ENCODE measurements around the gene KCNT2.

KCNT2 gene

DNA sequence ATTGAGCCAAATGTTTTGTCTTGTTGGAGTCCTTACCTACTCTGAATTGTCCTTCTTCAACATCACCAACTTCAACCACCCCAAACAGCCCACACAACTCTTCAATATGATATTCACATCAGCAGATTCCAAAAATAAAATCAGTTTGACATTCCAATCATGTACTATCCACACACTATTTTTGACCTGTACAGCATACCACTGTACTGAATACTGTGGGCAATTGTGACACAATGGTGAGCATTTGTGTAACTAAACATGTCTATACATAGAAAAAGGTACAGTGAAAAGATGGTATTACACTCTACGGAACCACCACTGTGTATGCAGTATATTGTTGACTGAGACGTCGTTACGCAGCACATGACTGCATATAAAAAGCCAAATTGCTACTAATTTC lies 223.1 kb downstream of the KCNT2 start:
- no peak for DNase-seq

DNA sequence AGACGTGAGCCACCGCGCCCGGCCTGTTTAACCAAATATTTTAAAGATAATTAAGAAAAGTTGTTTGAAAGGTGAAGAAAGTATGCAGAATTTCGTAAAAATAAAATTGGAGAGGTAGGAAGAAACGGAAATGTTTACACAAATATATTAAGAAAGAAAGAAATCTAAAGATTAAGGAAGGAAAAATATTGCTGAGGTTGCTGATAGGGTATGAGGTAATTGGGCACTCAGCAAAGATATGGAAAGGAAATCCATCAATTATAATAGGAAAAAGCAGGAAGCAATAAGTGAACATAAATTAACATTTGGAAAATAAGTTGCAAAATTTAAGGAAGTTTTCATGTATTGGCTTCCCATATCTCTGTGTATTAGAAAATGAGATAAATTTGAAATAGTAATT lies 225.9 kb downstream of the KCNT2 start:
- DNase-seq: no peak

DNA sequence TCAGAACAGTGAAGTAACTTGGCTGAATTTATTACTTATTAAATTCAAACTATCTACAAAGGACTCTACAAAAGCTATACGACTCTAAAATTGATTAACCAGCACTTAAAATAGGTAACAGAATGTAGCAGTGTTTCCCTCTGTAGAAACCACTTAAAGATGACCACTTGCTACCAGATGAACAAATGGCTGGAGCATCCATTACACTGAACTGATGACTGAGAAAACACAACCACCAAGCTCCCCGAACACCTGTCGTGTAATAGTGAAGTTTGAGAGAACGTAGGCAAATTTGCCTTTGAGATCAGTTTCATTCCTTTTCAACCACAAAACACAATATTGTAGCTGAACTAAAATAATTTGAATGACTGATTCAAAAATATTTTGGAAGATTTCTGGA lies 226.7 kb downstream of the KCNT2 start:
- DNase-seq: no peak

DNA sequence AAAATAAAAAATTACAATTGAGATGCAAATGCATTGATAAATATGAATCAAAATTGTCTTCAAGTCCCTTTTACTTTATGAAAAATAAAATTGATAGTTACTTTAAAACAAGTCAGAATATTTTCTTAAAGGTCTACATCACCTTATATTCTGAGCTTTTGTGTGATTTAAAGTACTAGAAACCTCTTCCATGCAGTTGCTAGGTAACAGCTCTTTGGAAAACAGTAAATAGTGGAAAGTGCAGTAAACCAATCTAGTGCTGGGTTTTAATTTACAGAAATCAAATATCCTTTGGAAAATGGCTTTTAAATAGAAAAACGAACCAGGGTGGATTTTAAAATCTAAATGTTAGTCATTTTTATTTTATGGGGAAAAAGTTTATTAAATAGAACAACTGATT lies 227.9 kb downstream of the KCNT2 start:
- DNase-seq: no peak

DNA sequence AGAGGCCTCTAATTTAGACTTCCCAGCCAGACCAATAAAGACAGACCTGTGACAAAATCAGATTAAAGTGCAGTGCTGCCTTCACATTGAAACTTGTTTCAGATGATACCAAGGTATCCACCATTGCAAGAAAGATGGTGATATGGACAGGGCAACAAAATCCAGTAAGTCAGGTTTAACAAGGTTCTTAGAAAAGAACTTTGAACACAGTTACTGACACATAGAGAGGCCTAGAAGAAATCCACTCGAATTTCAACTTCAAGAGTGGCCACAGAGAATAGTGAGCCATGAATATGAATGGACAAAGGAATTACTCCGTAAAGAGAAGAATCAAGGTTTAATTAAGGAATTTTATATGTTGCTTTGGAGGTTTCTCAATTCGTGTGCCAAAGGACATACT lies 230.4 kb downstream of the KCNT2 start:
- DNase-seq: no peak

DNA sequence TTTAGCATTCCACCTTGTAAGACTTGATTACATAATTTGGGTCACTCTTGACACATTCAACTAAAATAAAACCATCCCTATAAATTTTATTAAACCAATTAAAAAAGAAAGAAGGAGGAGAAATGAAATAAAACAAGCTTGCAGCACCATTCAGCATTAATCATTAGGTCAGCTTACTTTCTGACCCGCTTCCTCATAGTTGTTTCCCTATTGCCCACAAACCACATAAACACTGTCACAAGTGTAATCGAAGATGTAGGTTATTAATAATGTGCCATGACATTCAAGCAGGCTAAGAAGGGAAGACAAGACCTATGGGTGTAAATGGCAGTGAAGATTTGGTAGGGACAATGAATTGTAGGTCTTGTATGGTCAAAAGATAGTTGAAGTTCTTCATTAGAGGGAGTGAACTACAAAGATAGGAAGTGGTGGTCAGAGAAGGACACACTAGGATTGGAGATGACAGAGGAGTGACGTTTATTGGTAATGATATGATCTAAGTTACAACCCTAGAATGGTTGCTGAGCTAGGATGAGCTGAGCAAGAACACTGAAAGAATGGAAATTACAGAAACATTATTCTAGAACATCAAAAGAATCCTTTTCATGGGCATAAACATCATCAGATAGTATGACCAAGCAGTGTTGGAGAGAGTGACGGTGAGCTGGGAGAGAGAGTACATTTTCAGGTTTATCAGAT lies 231.5 kb downstream of the KCNT2 start:
- DNase-seq: no peak

DNA sequence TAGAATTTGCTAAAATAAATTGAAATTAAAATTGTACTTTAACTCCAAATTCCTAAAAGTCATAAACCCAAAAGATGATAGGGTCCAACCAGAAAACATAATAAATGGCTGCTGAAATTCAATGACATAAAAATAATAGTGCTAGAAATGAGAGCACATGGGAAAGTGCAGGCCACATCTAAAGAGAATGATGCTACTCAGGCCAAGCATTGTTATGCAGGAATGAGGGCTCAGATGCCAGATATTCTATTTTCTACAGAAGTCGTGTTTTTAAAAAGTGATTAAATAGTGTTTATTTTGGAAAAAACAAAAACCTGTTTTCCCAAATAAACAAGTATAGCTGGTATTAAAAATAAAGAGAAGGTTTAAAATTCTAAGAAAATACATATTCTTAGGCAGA lies 234.4 kb downstream of the KCNT2 start:
- DNase-seq: no peak

DNA sequence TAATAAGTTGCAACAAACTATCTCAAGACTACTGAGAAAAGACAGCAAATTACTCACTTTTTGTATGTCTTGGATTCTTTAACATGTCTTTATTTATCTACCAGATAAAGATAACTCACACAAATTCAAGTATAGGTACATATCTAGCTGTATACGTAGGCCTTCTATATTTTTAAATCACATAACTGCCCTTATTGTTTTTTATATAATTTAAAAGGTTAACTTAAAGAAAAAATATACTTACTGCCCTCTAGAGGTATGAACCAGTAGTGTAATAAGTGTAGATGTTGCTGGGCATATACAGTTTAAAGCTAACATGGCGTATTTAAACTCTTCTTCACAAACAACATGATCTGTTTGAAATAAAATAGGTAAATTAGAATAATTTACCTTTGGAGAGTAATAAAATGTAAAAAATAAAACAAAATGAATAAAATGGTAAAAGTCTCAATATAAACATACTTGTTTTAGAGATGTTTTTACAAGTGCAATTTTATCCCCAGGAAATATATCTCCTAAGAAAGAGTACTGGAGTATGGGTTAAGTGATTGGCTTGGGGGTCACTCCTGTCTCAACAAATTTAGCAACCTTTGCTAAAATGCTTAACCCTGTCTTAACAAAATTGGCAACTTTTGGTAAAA lies 235.2 kb downstream of the KCNT2 start:
- DNase-seq: no peak

DNA sequence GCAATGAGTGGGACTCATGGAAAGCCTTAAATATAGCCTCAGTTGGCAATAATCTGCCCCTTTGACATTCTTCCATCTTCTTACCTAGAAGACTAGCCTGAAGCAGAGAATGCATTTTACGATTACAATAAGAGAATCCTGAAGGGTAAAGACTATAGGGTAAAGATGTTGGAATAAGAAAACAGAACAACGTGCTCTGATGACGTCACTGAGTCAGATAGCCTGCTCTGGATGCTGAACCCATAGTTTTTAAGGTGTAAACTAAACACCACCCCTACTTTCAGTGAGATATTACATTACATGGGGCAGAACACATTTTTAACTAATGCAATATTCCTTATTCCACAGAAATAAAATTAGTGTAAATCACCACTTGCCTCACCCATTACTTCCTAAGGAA lies 240.4 kb downstream of the KCNT2 start:
- DNase-seq: no peak

DNA sequence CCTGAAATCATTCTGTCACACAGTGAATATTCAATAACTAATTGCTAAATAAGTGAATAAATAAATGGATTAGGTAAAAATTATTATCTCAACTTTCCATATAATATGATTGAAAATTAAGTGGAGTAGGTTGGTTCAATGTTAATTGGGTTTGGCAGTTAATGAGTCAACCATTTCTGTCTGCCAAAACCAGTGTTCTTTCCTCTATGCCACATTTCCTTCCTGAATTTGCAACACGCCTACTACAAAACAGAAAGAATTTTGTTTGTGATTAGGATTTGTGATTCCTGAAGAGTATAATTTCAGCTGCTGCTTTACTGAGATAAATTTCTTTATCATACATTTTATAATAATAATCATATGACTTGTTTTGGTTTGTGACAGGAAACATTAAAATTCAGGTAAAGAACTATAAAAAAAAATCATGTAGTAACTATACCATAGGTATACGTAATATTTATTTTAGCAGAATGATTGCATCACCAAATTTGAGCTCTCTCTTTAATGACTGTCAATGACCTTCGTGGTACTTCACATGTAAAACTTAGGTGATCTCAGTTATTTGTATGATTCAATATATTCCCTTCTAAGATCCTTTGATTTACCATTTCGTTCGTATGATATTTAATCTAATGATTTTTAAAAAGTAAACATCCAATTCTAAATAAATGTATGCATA lies 241.3 kb downstream of the KCNT2 start:
- no peak for DNase-seq

DNA sequence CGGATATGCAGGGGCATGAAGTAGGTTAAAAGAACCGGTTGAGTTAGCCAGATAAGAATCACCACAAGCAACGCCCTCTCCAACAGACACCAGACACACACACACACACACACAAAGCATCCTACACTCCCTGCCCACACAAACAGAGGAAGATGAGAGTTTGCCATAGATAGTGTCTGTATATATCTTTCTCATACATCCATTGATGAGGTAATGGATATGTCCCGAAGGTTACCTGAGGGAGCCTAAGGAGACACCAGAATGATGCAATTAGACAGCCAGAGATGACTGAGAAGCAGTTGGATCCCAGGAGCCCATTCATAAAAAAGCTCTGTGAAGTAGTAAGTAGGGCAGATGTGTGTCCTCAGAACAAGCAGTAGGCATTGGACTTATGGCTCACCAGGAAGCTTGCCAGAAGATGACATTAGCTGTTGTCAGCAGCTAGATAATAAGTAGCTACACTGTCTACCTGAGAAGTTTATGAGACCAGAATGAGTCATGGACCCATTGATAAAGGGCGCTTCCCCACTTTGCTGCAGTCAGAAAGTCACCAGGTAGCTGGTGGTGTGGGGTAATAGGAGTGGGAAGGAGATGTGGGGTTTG lies 247.0 kb downstream of the KCNT2 start:
- no peak for DNase-seq

DNA sequence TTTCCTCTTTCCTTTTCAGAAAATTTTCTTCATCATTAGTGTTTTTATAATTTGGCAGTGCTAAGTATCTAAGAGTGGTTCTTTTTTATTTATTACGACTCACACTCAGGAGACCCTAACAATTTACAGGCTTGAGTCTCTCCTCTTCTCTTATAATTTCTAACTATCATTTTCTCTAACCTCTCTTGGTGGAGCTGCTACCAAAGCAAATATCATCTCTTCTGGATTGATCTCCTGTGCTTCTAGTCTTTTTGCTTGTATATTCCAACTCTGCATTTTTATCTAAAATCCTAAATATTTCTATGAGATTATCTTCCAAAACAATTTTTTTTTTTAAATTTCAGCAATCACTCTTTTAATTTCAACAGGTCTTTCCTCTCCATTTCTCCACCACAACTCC lies 250.3 kb downstream of the KCNT2 start:
- DNase-seq: no peak

DNA sequence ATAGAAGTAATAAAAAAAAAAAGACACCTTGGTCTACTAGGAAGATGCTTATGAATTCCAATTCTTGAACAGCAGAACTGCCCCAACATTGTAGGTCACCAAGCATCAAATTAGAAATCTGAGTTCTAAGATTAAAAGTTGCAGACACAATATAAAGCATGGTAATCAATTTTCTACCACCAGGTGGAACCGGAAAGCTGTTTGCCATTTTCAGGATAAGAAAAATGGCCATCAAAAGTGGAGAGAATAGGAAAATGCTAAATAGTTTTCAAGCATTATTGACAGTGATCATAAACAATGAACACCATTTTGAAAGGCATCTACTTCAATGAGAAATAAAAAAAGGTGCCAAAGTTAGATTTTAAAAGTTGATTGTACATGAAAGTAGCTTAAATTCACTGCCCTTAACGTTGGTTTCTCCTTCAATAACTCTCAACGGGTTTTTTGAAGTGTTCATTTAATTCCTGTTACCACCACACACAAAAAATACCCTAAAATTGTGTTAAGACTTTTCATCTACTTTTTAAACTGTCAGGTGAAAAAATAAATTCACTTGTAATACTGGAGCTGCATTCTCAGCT lies 252.9 kb downstream of the KCNT2 start:
- DNase-seq: no peak

DNA sequence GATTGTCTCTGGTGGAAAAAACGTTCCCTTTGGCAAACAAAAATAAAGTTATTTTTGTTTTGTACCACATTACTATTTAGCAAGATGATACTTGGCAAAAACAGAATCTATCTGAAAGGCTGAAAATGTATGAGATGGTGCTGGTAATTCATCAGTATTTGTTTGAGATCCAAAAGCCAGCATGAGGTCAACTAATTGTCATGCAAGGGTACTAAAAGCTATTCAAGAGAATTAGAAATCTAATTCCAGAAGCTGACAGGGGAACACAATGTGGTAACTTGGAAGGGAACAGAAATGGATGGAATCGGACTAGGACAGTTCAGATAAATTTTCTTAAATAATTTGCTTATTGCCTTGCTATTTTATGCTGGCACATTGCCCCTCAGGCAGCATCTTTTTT lies 263.8 kb downstream of the KCNT2 start:
- no peak for DNase-seq

DNA sequence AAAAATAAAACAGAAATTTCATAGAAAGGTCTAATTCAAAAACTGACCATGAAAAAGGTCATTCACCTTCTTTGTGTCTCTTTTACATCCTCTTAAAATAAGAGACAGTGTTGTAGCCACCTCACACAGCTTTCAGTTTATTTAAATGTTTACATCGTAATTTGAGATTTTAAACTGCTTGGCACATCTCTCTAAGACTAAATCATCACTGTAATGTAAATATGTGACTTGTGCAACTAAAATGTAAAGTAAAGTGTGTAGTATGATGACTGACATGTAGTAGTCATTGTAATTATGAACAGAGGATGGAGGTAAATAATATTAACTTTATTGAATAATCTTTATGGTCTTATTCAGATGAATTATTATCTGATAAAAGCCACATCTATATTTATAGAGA lies 283.9 kb downstream of the KCNT2 start:
- DNase-seq: no peak

DNA sequence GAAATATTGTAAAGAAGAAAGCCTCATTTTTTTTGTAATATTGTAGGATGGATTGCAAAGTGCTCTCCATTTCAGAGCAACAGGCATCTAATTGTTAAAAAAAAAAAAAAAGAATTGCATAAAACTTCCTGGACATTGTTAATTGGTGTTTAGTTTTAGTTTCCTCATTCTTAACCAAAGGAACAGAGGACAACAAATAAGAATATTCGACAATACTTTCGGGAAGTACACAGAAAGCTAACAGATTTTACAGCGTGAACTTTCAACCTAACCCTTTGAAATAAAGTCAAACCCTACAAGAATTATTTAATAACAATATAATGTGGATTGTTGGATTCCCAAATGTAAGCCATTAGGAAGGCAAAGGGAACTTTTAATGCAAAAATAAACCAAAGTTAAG lies 284.4 kb downstream of the KCNT2 start:
- no peak for DNase-seq

DNA sequence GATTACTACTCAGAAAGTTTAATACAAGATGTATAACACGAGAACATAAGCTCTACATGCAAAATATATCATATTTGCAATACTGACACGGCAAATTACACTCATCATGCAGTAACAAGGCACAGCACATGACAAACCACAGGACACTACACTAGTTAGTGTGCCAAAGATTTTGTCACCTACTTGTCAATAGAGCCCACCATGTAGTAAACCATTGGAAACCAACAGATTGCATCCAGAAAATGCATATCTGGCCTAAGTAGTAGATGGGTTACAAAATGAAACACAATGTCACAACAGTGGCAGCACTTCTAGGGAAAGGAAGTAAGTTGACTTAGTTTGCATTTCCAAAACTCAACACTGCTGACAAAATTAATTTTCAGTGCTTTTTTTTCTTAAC lies 288.9 kb downstream of the KCNT2 start:
- no peak for DNase-seq

DNA sequence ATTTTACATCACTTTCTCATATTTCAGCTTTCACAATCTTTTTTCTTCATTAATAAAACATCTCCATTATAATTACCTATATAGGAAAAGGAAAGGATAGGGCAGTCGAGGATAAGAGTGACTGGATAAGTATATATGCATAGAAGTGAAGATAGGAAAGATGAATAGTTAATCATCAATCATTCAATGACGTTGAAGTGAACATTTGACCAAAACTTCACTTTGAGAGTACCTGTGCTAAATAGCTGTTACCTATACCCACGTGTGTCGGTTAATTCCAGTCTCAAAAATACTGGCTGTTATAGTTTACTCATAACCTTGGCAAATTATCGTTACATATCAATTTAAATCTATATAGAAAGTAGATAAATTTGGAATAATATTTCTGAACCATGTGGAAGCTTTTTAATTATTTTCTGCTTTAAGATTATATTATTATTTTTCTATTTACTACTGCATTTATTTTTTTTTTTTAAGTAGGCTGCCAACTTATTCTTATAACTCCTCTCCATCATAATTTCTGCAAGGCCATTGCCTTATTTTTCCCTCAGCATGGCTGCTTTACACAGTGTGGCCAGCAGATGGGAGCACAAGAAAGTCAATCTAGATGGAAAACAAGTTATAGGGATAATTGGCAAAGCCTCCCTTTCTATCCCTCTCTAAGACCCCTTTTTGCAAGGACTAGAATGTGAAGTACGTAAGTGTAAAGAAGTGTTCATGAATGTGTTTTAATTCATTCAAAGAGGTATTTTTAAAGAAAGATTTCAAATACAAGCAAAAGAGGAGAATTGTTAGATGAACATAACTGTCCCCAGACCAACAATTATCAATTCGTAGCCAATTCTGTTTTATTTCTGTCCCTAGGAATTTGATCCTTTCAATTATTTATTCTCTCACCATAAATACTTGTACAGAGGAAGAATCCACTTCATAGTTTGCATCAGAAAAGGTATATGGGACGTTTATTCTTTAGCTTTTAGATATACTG lies 290.4 kb downstream of the KCNT2 start:
- DNase-seq: no peak

DNA sequence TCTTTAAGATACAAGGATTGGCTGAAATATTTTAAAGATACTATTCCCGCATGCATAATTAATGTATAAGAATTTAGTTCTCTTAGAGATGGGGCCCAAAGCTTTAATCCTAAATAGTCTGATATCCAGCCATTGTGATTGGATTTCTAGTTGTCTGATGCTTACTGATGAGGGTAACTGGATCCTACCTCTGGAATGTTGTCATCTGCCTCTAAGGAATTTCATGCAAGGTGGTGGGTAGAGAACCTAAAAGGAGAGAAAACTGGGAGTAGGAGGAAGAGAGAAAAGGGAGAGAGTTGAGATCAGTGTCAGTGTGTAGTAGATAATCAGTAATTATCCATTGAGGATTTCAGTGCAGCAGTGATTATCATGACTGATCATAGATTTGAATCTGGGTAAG lies 295.5 kb downstream of the KCNT2 start:
- no peak for DNase-seq

DNA sequence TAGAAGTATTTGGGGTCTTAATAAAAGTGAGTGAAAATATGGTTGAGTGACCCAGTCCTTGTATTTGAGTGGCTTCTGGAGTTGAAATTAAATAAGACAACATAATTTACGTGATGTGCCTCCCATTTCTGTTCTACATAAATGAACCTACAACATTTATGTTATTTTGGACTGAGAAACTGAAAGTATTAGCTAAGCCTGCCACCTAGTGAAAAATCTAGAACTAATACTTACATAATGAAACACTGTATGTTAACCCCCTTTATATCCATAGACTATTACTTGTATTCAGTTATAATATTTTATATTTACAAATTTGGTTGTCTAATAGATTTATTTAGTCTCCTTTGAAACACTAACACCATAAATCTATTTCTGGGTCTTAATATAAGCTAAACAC lies 298.9 kb downstream of the KCNT2 start:
- no peak for DNase-seq

DNA sequence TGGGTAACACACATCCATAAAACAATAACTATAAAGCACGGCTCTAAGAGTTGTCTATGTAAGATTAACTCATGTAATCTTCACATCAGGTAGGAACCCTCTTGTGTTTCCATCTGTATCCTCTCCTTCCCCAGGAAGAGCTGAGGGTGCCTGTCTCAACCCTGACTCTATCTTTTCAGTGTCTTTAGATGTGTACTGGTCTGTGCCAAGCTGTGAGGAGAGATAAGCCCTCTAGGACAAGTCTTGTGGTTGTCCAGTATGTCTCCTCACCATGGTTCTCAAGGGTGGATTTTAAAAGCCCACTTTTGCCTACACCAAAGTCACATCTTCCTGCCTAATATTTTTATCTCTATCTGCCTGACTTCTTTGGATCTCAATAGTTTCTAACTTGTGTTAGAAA lies 300.1 kb downstream of the KCNT2 start:
- DNase-seq: no peak

DNA sequence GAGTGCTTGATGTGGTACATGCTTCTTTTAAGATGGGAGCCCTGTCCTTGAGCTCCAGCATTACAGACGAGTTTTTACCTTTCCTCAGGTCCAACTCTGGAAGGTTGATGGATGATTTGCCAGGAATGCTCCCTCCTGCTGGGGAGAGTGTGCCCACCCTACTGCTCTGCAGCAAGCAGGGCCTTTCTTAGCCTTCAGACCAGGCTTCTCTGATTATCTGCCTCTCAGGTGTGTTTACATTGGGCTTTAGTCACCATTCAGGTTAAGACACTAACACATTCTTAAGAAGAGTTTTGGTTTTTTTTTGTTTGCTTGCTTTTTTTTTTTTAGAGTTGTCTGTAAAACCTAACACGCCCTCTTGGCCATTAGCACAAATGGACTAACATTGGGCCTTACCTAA lies 301.8 kb downstream of the KCNT2 start:
- DNase-seq: no peak

DNA sequence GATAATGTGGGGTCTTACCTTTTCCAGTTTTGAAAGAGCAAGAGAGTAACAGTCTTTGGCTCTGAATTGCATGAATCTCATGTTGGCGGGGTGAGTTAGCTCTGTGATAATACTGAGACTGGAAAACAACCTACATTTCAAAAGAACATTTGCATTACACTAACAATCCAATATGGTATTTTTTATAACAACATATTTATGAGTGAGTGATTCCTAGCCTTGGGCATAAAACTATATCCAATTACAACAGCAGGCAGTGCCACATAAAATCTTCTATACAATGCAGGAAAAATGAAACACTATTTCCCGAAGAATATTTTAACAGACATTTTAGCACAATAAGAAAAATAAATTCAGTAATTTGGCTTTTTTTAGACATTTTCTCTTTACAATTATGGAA lies 303.0 kb downstream of the KCNT2 start:
- DNase-seq: no peak

All from activated naive CD4-positive, alpha-beta T cell (primary cell).